NCI-H146 treated with DMSO at 0.1 percent for 48 hours (cell line): ENCODE results near the gene F5.

Source experiments
- DNase-seq: peaks from one replicate; lab custom pipeline; 2025; ENCODE audit not compliant: unreplicated experiment; lab: John Stamatoyannopoulos, UW

F5 gene

GRCh38 chr1:169588785-169589485 is 2.7 kb upstream of the F5 start:
- DNase-seq: no peak

GRCh38 chr1:169588112-169588511 is 1.8 kb upstream of the F5 start:
- no peak for DNase-seq

- DNase-seq: no peak
These were observed 250 bp downstream of the F5 start for GRCh38 chr1:169586067-169586394.

- no peak for DNase-seq
These were observed 1.1 kb downstream of the F5 start for GRCh38 chr1:169585181-169585580.

- DNase-seq: no peak
These were observed 1.7 kb downstream of the F5 start for GRCh38 chr1:169584483-169585144.

- no peak for DNase-seq
These were observed 8.1 kb downstream of the F5 start for GRCh38 chr1:169577981-169578738.

- DNase-seq: no peak
These were observed 9.3 kb downstream of the F5 start for GRCh38 chr1:169576935-169577331.

GRCh38 chr1:169576241-169576934 is 9.9 kb downstream of the F5 start:
- DNase-seq: no peak

GRCh38 chr1:169574336-169574735 is 11.9 kb downstream of the F5 start:
- DNase-seq: no peak

GRCh38 chr1:169572187-169572586 is 14.1 kb downstream of the F5 start:
- DNase-seq: no peak

GRCh38 chr1:169571450-169571849 is 14.8 kb downstream of the F5 start:
- DNase-seq: no peak

- DNase-seq: no peak
These were observed 16.1 kb downstream of the F5 start for GRCh38 chr1:169570172-169570574.

- DNase-seq: no peak
These were observed 17.8 kb downstream of the F5 start for GRCh38 chr1:169568497-169568896.

- DNase-seq: no peak
These were observed 20.7 kb downstream of the F5 start for GRCh38 chr1:169565335-169566271.

- no peak for DNase-seq
These were observed 22.6 kb downstream of the F5 start for GRCh38 chr1:169563650-169564049.

- no peak for DNase-seq
These were observed 23.2 kb downstream of the F5 start for GRCh38 chr1:169563019-169563615.

GRCh38 chr1:169561692-169562091 is 24.6 kb downstream of the F5 start:
- no peak for DNase-seq

GRCh38 chr1:169557131-169557530 is 29.1 kb downstream of the F5 start:
- no peak for DNase-seq

GRCh38 chr1:169550294-169550693 is 36.0 kb downstream of the F5 start:
- peak; percentile 53 for DNase-seq

- no peak for DNase-seq
These were observed 38.0 kb downstream of the F5 start for GRCh38 chr1:169548282-169548681.
